ENCODE data around the gene IQCB1. TPM values are rescaled to one million over a fixed set of nuclear protein-coding genes. Genes with fewer than 3 reads are reported as not detected.
"Not testable (repeated sequence)": the region's sequence is repeated elsewhere in the genome, so short reads cannot be mapped to it uniquely, and the experiment has no call there.

Gene IQCB1
- total RNA-seq, 1 experiment from 2014 or later, result 20.1 TPM

DNA sequence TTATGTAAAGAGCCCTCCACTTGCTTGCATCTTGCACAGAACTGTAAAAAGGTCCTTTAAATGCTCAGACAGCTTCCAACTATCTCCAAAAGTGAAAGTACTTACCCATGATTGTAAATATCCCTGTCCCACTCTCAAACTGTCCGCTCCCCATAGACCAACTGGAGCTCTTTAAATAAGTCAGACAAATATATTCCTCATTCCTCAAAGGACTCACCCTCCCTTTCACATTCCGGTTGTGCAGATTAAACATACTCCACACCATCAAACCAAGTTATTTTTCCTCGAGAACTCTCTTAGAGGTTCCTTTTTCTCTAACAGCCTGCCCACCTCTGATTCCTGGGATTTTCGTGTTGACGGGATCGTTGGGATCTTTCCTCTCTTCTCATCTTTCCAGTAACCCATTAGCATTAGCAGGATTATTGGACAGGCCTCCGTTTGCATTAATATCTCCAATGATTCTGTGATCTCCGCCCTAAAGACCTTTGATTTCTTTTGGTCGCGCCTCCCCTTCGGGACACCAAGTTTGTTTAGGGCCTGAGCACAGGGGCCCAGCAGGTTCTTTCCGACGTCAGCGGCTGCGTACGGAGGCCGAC is 86.1 kb downstream of the IQCB1 start:
- ChIA-PET CTCF (no interaction called here), POLR2A (interaction anchor here (0.6 to 1.1 kb wide), 3 partner anchors 11 to 627 kb away, joined by 3 to 4 read pairs (median 3); partner anchors contain the start of gene POLQ)
- no peak for DNase-seq (ENCODE audit: low read depth, low spot score)
- no peaks in the 10 kb centered on the region for H3K9me3 ChIP-seq (ENCODE audit: control insufficient read depth, insufficient read depth, low read depth, low read length)
- peak overlapping the region; percentile 94 to 98 for H3K4me3 ChIP-seq (ENCODE audit: low read depth in 2 of 2, low read length in 2 of 2)
- H3K27ac ChIP-seq (ENCODE audit: low read length), result peak overlapping the region; percentile 94
- H3K27me3 ChIP-seq (ENCODE audit: control insufficient read depth, insufficient read depth, low read length), result no peaks in the 10 kb centered on the region
- peak; percentile 74; the same call in 1 of the 2 replicates for ATAC-seq
- TF ChIP-seq POLR2AphosphoS5 (IDR thresholded peaks at IDR 0.05; ENCODE audit: low read depth, low read length), result no peak
- peaks cover 17% of the 10 kb centered on the region for H3K4me1 ChIP-seq (ENCODE audit: control insufficient read depth, insufficient read depth, low read length)
- BruUV-seq (replicated peaks), result no TSS peak
- in situ Hi-C loops (cut with HindIII; ENCODE audit: low pct_unique_long_range_greater_than_20kb, low sequenced_read_pairs), result no loop called here
- intact Hi-C loops (cut with micrococcal nuclease; ENCODE audit: unreplicated experiment), result loop anchor here (5.0 kb wide), 1 partner anchor 201 kb away; the partner anchor contains the start of gene POLQ
- H3K36me3 ChIP-seq (ENCODE audit: control insufficient read depth, insufficient read depth, low read length), result peaks cover 8% of the 10 kb centered on the region; the same call in 1 of the 2 replicates

DNA sequence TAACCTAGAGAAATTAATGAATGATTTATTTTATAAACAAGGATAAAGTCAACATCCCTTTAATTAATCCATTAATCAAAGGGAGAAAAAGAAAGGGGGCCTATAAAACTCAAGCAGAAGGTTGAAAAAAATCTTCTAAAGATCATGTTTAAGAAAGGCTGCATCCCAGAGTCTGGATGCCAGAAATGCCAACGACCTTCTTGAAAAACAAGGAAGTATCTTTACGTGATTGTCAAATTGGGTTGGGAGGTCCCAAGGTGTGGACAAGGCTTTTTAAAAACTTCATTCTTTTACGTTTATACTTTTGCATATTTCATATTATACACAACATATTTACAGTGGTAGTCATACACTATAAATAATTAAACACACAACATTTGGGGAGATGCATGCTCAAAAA is 86.9 kb downstream of the IQCB1 start:
- Histone ChIP-seq H3K4me1 (ENCODE audit: control insufficient read depth, insufficient read depth, low read length) (peaks cover 17% of the 10 kb centered on the region), H3K27me3 (ENCODE audit: control insufficient read depth, insufficient read depth, low read length) (no peaks in the 10 kb centered on the region), H3K36me3 (ENCODE audit: control insufficient read depth, insufficient read depth, low read length) (peaks cover 8% of the 10 kb centered on the region; the same call in 1 of the 2 replicates), H3K9me3 (ENCODE audit: control insufficient read depth, insufficient read depth, low read depth, low read length) (no peaks in the 10 kb centered on the region), H3K4me3 (ENCODE audit: low read depth in 2 of 2, low read length in 2 of 2) (peak overlapping the region; percentile 94 to 98), H3K27ac (ENCODE audit: low read length) (peak overlapping the region; percentile 94)
- intact Hi-C loops (cut with micrococcal nuclease; ENCODE audit: unreplicated experiment) (loop anchor here (5.0 kb wide), 1 partner anchor 201 kb away; the partner anchor contains the start of gene POLQ), in situ Hi-C loops (cut with HindIII; ENCODE audit: low pct_unique_long_range_greater_than_20kb, low sequenced_read_pairs) (no loop called here)
- BruUV-seq (replicated peaks), result no TSS peak
- TF ChIP-seq, protein P1, sequence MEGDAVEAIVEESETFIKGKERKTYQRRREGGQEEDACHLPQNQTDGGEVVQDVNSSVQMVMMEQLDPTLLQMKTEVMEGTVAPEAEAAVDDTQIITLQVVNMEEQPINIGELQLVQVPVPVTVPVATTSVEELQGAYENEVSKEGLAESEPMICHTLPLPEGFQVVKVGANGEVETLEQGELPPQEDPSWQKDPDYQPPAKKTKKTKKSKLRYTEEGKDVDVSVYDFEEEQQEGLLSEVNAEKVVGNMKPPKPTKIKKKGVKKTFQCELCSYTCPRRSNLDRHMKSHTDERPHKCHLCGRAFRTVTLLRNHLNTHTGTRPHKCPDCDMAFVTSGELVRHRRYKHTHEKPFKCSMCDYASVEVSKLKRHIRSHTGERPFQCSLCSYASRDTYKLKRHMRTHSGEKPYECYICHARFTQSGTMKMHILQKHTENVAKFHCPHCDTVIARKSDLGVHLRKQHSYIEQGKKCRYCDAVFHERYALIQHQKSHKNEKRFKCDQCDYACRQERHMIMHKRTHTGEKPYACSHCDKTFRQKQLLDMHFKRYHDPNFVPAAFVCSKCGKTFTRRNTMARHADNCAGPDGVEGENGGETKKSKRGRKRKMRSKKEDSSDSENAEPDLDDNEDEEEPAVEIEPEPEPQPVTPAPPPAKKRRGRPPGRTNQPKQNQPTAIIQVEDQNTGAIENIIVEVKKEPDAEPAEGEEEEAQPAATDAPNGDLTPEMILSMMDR (IDR thresholded peaks at IDR 0.05), result no peak
- TF ChIP-seq, protein P2, sequence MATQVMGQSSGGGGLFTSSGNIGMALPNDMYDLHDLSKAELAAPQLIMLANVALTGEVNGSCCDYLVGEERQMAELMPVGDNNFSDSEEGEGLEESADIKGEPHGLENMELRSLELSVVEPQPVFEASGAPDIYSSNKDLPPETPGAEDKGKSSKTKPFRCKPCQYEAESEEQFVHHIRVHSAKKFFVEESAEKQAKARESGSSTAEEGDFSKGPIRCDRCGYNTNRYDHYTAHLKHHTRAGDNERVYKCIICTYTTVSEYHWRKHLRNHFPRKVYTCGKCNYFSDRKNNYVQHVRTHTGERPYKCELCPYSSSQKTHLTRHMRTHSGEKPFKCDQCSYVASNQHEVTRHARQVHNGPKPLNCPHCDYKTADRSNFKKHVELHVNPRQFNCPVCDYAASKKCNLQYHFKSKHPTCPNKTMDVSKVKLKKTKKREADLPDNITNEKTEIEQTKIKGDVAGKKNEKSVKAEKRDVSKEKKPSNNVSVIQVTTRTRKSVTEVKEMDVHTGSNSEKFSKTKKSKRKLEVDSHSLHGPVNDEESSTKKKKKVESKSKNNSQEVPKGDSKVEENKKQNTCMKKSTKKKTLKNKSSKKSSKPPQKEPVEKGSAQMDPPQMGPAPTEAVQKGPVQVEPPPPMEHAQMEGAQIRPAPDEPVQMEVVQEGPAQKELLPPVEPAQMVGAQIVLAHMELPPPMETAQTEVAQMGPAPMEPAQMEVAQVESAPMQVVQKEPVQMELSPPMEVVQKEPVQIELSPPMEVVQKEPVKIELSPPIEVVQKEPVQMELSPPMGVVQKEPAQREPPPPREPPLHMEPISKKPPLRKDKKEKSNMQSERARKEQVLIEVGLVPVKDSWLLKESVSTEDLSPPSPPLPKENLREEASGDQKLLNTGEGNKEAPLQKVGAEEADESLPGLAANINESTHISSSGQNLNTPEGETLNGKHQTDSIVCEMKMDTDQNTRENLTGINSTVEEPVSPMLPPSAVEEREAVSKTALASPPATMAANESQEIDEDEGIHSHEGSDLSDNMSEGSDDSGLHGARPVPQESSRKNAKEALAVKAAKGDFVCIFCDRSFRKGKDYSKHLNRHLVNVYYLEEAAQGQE (IDR thresholded peaks at IDR 0.05; ENCODE audit: insufficient read depth in 1 of 2, low read depth in 2 of 2, low read length in 1 of 2), result no peak
- TF ChIP-seq SIN3A (IDR thresholded peaks at IDR 0.05; ENCODE audit: borderline replicate concordance, insufficient read depth, low read depth, low read length) (no peak), TCF7L2 (IDR thresholded peaks at IDR 0.05; ENCODE audit: low read depth, low read length) (no peak), POLR2AphosphoS5 (IDR thresholded peaks at IDR 0.05; ENCODE audit: low read depth, low read length) (no peak)
- ChIA-PET CTCF (no interaction called here), POLR2A (interaction anchor here (0.6 kb wide), 1 partner anchor 201 kb away, joined by 4 read pairs; no protein-coding TSS in a partner anchor)
- DNase-seq (ENCODE audit: low read depth, low spot score) (no peak), ATAC-seq (no peak)

DNA sequence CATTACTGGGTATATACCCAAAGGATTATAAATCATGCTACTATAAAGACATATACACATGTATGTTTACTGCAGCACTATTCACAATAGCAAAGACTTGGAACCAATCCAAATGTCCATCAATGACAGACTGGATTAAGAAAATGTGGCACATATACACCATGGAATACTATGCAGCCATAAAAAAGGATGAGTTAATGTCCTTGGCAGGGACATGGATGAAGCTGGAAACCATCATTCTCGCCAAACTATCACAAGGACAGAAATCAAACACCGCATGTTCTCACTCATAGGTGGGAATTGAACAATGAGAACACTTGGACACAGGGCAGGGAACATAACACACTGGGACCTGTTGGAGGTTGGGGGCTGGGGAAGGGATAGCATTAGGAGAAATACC is 91.8 kb downstream of the IQCB1 start:
- H3K9me3 ChIP-seq (ENCODE audit: control insufficient read depth, insufficient read depth, low read depth, low read length); H3K36me3 ChIP-seq (ENCODE audit: control insufficient read depth, insufficient read depth, low read length); POLR2A ChIA-PET; DNase-seq (ENCODE audit: low read depth, low spot score); H3K27me3 ChIP-seq (ENCODE audit: control insufficient read depth, insufficient read depth, low read length); CTCF ChIA-PET; BruUV-seq (replicated peaks); H3K4me3 ChIP-seq (ENCODE audit: low read depth in 2 of 2, low read length in 2 of 2); in situ Hi-C loops (cut with HindIII; ENCODE audit: low pct_unique_long_range_greater_than_20kb, low sequenced_read_pairs); H3K27ac ChIP-seq (ENCODE audit: low read length); intact Hi-C loops (cut with micrococcal nuclease; ENCODE audit: unreplicated experiment); ATAC-seq; H3K4me1 ChIP-seq (ENCODE audit: control insufficient read depth, insufficient read depth, low read length): not testable (repeated sequence)
